ENCODE results near the gene MSMP. TPM values are rescaled to one million over a fixed set of nuclear protein-coding genes. Genes with fewer than 3 reads are reported as not detected.
A peak's percentile ranks its signal among the peaks of the same experiment; 100 is the strongest.

Gene MSMP
- total and polyA plus RNA-seq, 9 of the 15 experiments (the other 6 are each of a cell fraction or from before 2014, with no cell fraction given) = 0.60 TPM; not detected in 8

- TF ChIP-seq PHB2 (IDR thresholded peaks at IDR 0.05; ENCODE audit: low read depth) (no peak), ADNP (tag; IDR thresholded peaks at IDR 0.05) (no peak), ZNF668 (CRISPR knock-in tag; IDR thresholded peaks at IDR 0.05) (no peak), MTA1 (IDR thresholded peaks at IDR 0.05; ENCODE audit: borderline replicate concordance) (no peak; the same call in 1 of the 2 replicates), SIX5 (IDR thresholded peaks at IDR 0.05; ENCODE audit: borderline replicate concordance in 1 of 2, insufficient read depth in 1 of 2, low read depth in 1 of 2, low read length in 2 of 2) (peak; percentile 64 to 66; a peak in 3 of 4 replicates), PTTG1 (tag; IDR thresholded peaks at IDR 0.05; ENCODE audit: low read depth) (no peak), POLR2AphosphoS2 (IDR thresholded peaks at IDR 0.05; ENCODE audit: low read length) (no peak), ZNF41 (CRISPR knock-in tag; conservative IDR thresholded peaks at IDR 0.05) (no peak), PHTF2 (CRISPR knock-in tag; IDR thresholded peaks at IDR 0.05) (no peak), TFAP4 (CRISPR knock-in tag; IDR thresholded peaks at IDR 0.05; ENCODE audit: borderline replicate concordance) (peak; percentile 62), FOXM1 (IDR thresholded peaks at IDR 0.05; ENCODE audit: low read depth) (no peak), FOXM1 (CRISPR knock-in tag; IDR thresholded peaks at IDR 0.05; ENCODE audit: low read depth) (no peak), PHF8 (IDR thresholded peaks at IDR 0.05; ENCODE audit: borderline replicate concordance, low read length) (peak; percentile 55; the same call in 1 of the 2 replicates), ZFP30 (CRISPR knock-in tag; IDR thresholded peaks at IDR 0.05; ENCODE audit: borderline replicate concordance) (no peak), ZNF23 (CRISPR knock-in tag; IDR thresholded peaks at IDR 0.05) (no peak), ZHX1 (conservative IDR thresholded peaks at IDR 0.05; ENCODE audit: low read length) (no peak)
- TF ChIP-seq, protein P1, sequence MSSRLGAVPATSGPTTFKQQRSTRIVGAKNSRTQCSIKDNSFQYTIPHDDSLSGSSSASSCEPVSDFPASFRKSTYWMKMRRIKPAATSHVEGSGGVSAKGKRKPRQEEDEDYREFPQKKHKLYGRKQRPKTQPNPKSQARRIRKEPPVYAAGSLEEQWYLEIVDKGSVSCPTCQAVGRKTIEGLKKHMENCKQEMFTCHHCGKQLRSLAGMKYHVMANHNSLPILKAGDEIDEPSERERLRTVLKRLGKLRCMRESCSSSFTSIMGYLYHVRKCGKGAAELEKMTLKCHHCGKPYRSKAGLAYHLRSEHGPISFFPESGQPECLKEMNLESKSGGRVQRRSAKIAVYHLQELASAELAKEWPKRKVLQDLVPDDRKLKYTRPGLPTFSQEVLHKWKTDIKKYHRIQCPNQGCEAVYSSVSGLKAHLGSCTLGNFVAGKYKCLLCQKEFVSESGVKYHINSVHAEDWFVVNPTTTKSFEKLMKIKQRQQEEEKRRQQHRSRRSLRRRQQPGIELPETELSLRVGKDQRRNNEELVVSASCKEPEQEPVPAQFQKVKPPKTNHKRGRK (tag; IDR thresholded peaks at IDR 0.05) = no peak
- TF ChIP-seq, protein P2, sequence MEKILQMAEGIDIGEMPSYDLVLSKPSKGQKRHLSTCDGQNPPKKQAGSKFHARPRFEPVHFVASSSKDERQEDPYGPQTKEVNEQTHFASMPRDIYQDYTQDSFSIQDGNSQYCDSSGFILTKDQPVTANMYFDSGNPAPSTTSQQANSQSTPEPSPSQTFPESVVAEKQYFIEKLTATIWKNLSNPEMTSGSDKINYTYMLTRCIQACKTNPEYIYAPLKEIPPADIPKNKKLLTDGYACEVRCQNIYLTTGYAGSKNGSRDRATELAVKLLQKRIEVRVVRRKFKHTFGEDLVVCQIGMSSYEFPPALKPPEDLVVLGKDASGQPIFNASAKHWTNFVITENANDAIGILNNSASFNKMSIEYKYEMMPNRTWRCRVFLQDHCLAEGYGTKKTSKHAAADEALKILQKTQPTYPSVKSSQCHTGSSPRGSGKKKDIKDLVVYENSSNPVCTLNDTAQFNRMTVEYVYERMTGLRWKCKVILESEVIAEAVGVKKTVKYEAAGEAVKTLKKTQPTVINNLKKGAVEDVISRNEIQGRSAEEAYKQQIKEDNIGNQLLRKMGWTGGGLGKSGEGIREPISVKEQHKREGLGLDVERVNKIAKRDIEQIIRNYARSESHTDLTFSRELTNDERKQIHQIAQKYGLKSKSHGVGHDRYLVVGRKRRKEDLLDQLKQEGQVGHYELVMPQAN (IDR thresholded peaks at IDR 0.05; ENCODE audit: borderline replicate concordance) = no peak
- TF ChIP-seq, protein P3, sequence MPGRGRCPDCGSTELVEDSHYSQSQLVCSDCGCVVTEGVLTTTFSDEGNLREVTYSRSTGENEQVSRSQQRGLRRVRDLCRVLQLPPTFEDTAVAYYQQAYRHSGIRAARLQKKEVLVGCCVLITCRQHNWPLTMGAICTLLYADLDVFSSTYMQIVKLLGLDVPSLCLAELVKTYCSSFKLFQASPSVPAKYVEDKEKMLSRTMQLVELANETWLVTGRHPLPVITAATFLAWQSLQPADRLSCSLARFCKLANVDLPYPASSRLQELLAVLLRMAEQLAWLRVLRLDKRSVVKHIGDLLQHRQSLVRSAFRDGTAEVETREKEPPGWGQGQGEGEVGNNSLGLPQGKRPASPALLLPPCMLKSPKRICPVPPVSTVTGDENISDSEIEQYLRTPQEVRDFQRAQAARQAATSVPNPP (IDR thresholded peaks at IDR 0.05; ENCODE audit: borderline replicate concordance, insufficient read depth, insufficient read length) = no peak
Measured at GRCh38 chr9:35732185-35732799, 21.8 kb downstream of the MSMP start, which contains the start of the genes CREB3 and TLN1 (continued).

Measured in K562 (cell line).